ENCODE data around the gene SLC4A7. TPM values are rescaled to one million over a fixed set of nuclear protein-coding genes. Genes with fewer than 3 reads are reported as not detected.

The SLC4A7 gene
- total RNA-seq, 2 experiments from 2014 or later = 25.9 to 31.9 TPM

DNA sequence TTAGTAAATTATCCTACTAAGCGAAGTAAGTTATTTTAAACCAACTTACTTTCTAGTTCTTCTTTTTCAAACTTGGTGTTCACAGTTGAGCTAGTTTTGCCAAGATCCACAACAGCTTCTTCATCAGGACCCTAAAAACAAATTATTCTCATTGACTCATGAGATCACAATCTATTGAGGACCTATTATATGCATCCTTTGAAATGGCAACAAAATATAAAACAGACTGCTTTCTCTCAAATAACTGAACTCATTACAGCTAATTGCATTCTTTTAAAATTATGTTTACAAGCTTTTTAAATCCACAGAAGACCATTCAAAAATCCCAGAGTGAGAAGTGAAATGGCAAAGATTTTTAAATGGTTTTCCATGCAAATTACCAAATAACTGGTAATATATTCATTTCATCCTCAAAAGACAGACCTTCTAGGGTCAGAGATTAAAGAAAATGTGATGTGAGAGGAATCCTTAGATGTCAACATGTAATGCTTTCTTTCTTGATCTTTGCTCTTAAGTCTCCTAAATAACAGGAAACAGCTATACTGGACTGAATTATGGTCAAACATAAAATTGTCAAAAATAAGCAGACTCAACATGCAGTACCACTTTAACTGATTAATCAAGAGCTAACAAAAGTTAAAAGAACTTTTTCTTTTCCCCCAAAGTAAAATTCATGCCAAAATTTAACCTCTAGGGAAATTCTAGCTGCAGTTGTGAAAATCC lies 31.7 kb downstream of the SLC4A7 start:
- no peaks in the 10 kb centered on the region for H3K9me2 ChIP-seq (ENCODE audit: insufficient read depth, low read length)
- no peaks in the 10 kb centered on the region for H3K79me2 ChIP-seq (ENCODE audit: insufficient read depth, low read depth, low read length)
- no peak overlapping the region for H3K4me3 ChIP-seq (ENCODE audit: low read depth, low read length, poor library complexity, severe bottlenecking)
- no TSS peak for BruUV-seq (replicated peaks)
- H3K9me3 ChIP-seq (ENCODE audit: low read length) = no peaks in the 10 kb centered on the region
- no peaks in the 10 kb centered on the region; the same call in 1 of the 2 replicates for H3K36me3 ChIP-seq (ENCODE audit: insufficient read depth, low read length)
- intact Hi-C loops (cut with micrococcal nuclease; ENCODE audit: unreplicated experiment) = loop anchor here (1.0 kb wide), 1 partner anchor 8 kb away; no protein-coding TSS in a partner anchor
- H3K4me1 ChIP-seq (ENCODE audit: insufficient read depth, low read length, poor library complexity, severe bottlenecking) = no peaks in the 10 kb centered on the region
- H3K27ac ChIP-seq (ENCODE audit: low read depth, low read length, poor library complexity, severe bottlenecking) = no peak overlapping the region
- DNase-seq (ENCODE audit: low spot score) = no peak
- no peak overlapping the region for H2AFZ ChIP-seq (ENCODE audit: low read length)
- POLR2A ChIA-PET = interaction anchor here (1.2 kb wide), 1 partner anchor 24 kb away, joined by 3 read pairs; no protein-coding TSS in a partner anchor
- no peaks in the 10 kb centered on the region for H4K20me1 ChIP-seq (ENCODE audit: insufficient read depth, low read length)
- CTCF ChIA-PET (ENCODE audit: unreplicated experiment) = no interaction called here
- no peak for TF ChIP-seq EZH2phosphoT487 (IDR thresholded peaks at IDR 0.05; ENCODE audit: borderline replicate concordance, low read depth, low read length)
- TF ChIP-seq, protein P1, sequence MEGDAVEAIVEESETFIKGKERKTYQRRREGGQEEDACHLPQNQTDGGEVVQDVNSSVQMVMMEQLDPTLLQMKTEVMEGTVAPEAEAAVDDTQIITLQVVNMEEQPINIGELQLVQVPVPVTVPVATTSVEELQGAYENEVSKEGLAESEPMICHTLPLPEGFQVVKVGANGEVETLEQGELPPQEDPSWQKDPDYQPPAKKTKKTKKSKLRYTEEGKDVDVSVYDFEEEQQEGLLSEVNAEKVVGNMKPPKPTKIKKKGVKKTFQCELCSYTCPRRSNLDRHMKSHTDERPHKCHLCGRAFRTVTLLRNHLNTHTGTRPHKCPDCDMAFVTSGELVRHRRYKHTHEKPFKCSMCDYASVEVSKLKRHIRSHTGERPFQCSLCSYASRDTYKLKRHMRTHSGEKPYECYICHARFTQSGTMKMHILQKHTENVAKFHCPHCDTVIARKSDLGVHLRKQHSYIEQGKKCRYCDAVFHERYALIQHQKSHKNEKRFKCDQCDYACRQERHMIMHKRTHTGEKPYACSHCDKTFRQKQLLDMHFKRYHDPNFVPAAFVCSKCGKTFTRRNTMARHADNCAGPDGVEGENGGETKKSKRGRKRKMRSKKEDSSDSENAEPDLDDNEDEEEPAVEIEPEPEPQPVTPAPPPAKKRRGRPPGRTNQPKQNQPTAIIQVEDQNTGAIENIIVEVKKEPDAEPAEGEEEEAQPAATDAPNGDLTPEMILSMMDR (conservative IDR thresholded peaks at IDR 0.05; ENCODE audit: low read length) = no peak
- no peak overlapping the region for H3K4me2 ChIP-seq (ENCODE audit: low read length)

DNA sequence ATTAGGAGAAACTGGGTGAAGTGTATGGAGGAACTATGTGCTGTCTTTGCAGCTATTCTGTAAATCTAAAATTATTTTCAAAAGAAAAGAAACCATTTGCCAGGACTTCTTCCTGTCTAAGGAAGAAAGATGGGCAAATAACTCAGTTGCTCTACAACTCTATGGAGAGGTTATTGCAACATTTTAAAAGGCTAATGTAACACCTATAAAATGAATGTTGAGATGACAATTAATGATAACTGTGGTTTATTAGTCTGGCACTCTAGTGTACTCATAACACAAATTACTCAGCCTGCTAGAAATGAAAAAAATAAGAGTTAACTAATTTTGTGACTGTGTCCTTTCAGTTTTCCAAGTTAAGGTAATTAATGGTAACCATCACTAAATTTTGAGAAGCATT lies 32.3 kb downstream of the SLC4A7 start:
- no peak overlapping the region for H3K27ac ChIP-seq (ENCODE audit: low read depth, low read length, poor library complexity, severe bottlenecking)
- H2AFZ ChIP-seq (ENCODE audit: low read length) = no peak overlapping the region
- ChIA-PET POLR2A (interaction anchor here (1.2 kb wide), 1 partner anchor 23 kb away, joined by 3 read pairs; no protein-coding TSS in a partner anchor), CTCF (ENCODE audit: unreplicated experiment) (no interaction called here)
- H3K36me3 ChIP-seq (ENCODE audit: insufficient read depth, low read length) = no peaks in the 10 kb centered on the region; the same call in 1 of the 2 replicates
- no peaks in the 10 kb centered on the region for H4K20me1 ChIP-seq (ENCODE audit: insufficient read depth, low read length)
- TF ChIP-seq EZH2phosphoT487 (IDR thresholded peaks at IDR 0.05; ENCODE audit: borderline replicate concordance, low read depth, low read length) = no peak
- intact Hi-C loops (cut with micrococcal nuclease; ENCODE audit: unreplicated experiment) = loop anchor here (1.0 kb wide), 1 partner anchor 8 kb away; no protein-coding TSS in a partner anchor
- no peaks in the 10 kb centered on the region for H3K9me2 ChIP-seq (ENCODE audit: insufficient read depth, low read length)
- no peaks in the 10 kb centered on the region for H3K79me2 ChIP-seq (ENCODE audit: insufficient read depth, low read depth, low read length)
- no peak overlapping the region for H3K4me2 ChIP-seq (ENCODE audit: low read length)
- H3K4me1 ChIP-seq (ENCODE audit: insufficient read depth, low read length, poor library complexity, severe bottlenecking) = no peaks in the 10 kb centered on the region
- no peaks in the 10 kb centered on the region for H3K9me3 ChIP-seq (ENCODE audit: low read length)
- BruUV-seq (replicated peaks) = no TSS peak
- no peak for DNase-seq (ENCODE audit: low spot score)
- H3K4me3 ChIP-seq (ENCODE audit: low read depth, low read length, poor library complexity, severe bottlenecking) = no peak overlapping the region

DNA sequence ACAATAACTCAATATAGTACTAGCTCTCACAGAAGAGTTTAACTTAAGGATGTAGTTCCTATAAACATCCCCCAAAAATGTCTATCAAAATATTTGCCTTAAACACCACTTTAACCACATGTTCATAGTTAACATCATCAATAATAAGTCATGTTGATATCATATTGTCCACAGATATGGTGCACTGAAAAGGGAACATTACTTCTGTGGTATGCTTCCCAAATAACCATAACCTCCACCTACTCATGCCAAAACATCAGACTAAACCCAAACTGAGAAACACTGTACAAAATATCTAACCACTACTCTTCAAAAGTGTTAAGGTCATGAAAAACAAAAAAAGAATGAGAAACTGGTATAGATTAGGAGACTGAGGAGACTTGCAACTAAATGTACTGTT lies 32.9 kb downstream of the SLC4A7 start:
- no TSS peak for BruUV-seq (replicated peaks)
- intact Hi-C loops (cut with micrococcal nuclease; ENCODE audit: unreplicated experiment) = no loop called here
- CTCF ChIA-PET (ENCODE audit: unreplicated experiment) = no interaction called here

More for the DNA sequence above, 32.9 kb downstream of the SLC4A7 start:
- no peak for DNase-seq (ENCODE audit: low spot score)
- Histone ChIP-seq H3K4me1 (ENCODE audit: insufficient read depth, low read length, poor library complexity, severe bottlenecking) (no peaks in the 10 kb centered on the region), H3K79me2 (ENCODE audit: insufficient read depth, low read depth, low read length) (no peaks in the 10 kb centered on the region), H3K9me3 (ENCODE audit: low read length) (no peaks in the 10 kb centered on the region), H3K4me3 (ENCODE audit: low read depth, low read length, poor library complexity, severe bottlenecking) (no peak overlapping the region), H3K27ac (ENCODE audit: low read depth, low read length, poor library complexity, severe bottlenecking) (no peak overlapping the region), H3K9me2 (ENCODE audit: insufficient read depth, low read length) (no peaks in the 10 kb centered on the region), H3K36me3 (ENCODE audit: insufficient read depth, low read length) (no peaks in the 10 kb centered on the region; the same call in 1 of the 2 replicates), H3K4me2 (ENCODE audit: low read length) (no peak overlapping the region), H2AFZ (ENCODE audit: low read length) (no peak overlapping the region), H4K20me1 (ENCODE audit: insufficient read depth, low read length) (no peaks in the 10 kb centered on the region)
- POLR2A ChIA-PET = interaction anchor here (0.7 kb wide), 1 partner anchor 111 kb away, joined by 3 read pairs; no protein-coding TSS in a partner anchor
- TF ChIP-seq, protein P1 (conservative IDR thresholded peaks at IDR 0.05; ENCODE audit: low read length) = no peak
- TF ChIP-seq EZH2phosphoT487 (IDR thresholded peaks at IDR 0.05; ENCODE audit: borderline replicate concordance, low read depth, low read length) = no peak
